Subcutaneous adipose tissue (tissue), 4 donors: ENCODE results near the gene IWS1. TPM values are rescaled to one million over a fixed set of nuclear protein-coding genes. Genes with fewer than 3 reads are reported as not detected.

Experiments
- total RNA-seq, 4 donors: library from RNA; depleted of rRNA; stranded (reverse); fragments of >200 nt; gene quantifications; one replicate each; pipeline ENCODE4 v1.1.0, GENCODE V29; 2016
- TF ChIP-seq, protein P1 (sequence below): fragments of 450-650 bp; IDR thresholded peaks from one replicate; pipeline ENCODE4 v1.5.1; 2016; ENCODE audit warnings: low read depth, mild to moderate bottlenecking, control low read depth, antibody characterized with exemption, moderate library complexity

Gene IWS1
- total RNA-seq, 4 donors from 2014 or later, result 27.2 to 42.7 (median 34.9) TPM

DNA sequence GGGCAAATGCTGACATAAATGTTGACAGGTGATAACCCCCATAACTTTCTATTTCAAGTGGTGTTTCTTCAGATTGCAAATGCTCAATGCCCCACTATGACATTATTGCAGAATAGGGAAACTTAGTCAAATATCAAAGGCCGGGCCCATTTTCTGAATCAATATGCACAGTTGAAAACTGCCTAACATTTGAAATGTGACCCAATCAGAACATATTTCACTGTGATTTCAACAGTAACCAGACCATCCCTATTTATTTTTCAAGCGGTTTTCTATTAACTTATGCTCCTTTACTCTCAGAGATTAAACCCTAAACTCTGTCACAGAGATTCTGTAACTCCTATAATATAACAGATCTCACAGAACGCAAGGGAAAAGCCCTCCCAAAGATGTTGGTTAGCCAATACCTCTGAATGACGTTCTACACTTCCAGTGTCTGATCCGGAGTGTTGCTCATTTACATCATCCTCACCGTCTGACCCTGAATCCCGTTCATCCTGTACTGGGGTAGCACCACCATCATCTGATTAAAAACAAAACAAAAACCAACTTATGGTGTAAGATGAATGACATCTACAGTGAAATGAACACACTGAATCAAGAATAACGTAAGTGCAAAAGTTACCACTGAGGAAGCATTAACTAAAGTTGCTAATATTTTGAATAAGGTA lies 2.9 kb downstream of the IWS1 start:
- TF ChIP-seq, protein P1, sequence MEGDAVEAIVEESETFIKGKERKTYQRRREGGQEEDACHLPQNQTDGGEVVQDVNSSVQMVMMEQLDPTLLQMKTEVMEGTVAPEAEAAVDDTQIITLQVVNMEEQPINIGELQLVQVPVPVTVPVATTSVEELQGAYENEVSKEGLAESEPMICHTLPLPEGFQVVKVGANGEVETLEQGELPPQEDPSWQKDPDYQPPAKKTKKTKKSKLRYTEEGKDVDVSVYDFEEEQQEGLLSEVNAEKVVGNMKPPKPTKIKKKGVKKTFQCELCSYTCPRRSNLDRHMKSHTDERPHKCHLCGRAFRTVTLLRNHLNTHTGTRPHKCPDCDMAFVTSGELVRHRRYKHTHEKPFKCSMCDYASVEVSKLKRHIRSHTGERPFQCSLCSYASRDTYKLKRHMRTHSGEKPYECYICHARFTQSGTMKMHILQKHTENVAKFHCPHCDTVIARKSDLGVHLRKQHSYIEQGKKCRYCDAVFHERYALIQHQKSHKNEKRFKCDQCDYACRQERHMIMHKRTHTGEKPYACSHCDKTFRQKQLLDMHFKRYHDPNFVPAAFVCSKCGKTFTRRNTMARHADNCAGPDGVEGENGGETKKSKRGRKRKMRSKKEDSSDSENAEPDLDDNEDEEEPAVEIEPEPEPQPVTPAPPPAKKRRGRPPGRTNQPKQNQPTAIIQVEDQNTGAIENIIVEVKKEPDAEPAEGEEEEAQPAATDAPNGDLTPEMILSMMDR, result no peak

DNA sequence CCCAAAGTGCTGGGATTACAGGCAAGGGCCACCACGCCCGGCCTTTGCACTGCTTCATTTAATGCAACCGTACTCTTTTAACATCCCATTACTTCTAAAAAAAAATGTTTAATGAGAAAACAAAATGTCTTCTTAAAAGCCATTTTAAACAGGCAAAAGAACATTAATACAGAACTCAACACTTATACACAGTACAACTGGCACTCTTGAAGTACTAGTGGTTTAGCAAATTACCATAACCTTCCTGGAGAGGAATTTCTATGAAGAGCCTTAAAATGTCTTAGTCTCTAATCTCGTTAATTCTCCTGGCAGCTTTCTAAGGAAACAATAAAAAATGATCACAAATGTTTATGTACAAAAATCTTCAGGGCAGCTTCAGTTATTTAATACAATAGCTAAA lies 5.9 kb downstream of the IWS1 start:
- TF ChIP-seq, protein P1, result no peak

DNA sequence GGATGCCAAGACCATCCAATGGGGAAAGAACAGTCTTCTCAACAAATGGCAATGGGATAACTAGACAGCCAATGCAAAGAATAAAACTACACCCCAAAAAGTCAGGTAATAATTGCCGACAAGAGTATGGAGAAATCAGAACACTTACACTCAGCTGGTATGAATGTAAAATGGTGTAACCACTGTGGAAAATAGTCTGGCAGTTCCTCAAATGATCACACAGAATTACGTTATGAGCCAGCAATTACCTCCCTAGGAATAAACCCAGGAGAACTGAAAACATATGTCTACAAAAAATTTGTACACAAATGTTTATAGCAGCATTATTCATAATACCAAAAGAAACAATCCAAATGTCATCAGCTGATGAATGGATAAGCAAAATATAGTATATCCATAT lies 8.8 kb downstream of the IWS1 start:
- TF ChIP-seq, protein P1, result no peak

DNA sequence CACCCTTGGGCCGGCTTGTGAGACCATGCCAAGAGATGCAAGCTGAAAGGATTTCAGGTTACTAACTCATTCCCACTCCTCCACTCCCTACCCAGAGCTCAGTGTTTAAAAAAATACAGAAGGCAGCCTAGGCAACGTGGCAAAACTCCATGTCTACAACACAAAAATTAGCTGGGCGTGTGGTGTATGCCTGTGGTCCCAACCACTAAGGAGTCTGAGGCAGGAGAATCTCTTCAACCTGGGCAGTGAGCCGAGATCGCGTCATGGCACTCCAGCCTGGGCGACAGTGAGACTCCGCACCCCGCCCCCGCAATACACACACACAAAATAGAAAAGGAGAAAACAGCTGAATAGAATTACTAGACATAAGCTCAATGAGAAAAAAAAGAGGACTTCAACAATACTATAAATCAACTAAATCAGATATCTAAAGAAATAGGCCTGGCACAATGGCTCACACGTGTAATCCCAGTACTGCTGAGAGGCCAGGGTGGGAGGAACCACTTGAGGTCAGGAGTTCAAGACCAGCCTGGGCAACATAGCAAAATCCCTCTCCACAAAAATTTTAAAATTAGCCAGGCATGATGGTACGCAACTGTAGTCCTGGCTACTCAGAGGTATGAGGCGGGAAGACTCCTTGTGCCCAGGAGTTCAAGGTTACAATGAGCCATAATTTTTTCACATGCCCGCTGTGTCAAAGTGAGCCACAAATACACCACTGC lies 10.1 kb downstream of the IWS1 start:
- TF ChIP-seq, protein P1, result no peak

DNA sequence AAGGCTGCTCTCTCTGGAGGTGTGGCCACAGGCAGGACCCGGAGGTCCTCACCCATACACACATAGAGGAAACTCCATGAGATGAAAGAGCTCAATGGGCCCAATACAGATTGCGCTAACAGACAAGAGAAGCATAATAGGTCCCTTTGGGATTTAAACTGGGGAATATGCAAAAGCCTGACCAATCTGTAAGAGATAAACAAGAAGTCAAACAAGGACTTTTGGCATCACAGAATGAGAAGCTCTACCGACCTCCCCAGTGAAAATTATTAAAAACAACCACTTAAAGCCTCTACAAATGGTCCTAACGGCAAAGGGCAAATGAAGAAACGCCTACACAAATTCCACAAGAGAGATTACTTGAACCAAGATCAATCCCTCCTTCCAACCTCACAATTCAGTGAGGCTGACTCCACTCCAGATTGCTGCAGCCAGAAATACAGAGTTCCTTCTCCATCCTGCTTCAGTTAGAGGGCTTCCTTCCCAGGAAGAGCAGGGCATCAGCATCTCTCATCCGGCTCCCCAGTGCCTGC lies 10.8 kb downstream of the IWS1 start:
- TF ChIP-seq, protein P1, result no peak

DNA sequence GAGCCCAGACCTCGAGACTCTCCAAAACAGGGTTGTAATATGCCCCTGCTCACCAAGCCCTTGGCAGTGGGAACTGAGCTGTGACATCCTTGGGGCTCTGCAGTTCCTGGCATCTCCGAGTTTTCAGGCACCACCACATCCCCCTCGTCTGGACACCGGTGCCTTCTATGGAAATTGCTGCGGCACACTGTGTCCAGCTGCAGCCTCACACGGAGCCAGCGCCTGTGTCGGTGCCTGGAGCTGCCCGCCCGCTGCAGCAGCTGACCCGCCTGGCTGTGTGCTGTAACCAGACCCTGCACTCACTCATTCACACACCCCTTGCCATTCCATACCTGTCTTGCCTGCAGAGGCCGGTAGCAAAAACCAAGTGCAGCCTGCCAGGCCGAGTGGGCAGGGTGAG lies 11.8 kb downstream of the IWS1 start:
- TF ChIP-seq, protein P1, result no peak

DNA sequence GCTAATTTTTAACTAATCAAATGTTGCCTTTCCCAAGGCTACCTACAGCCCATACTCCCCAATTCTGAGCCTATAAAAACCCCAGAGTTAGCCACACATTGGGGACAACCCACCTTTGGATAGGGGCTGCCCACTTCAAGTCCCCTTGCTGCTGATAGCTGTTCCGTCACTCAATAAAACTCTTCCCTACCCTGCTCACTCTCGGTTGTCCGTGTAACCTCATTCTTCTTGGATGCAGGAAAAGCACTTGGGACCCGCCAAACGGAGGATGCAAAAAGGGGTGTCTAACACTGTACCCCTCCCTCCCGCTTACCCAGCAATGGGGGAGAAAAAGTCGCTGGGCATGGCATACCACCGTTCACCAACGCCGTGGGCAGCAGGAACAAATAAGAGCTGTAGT lies 12.2 kb downstream of the IWS1 start:
- TF ChIP-seq, protein P1, result no peak
